Muscle layer of duodenum (tissue), 2 donors: ENCODE data around the gene LRP5.
A peak's percentile ranks its signal among the peaks of the same experiment; 100 is the strongest.
"Not testable (repeated sequence)": the region's sequence is repeated elsewhere in the genome, so short reads cannot be mapped to it uniquely, and the experiment has no call there.

Experiments
- H3K27ac ChIP-seq: one replicate; pipeline ENCODE4 v1.7.0; 2013; ENCODE audit warnings: mild to moderate bottlenecking, low read length
- H3K27me3 ChIP-seq: one replicate; pipeline ENCODE4 v1.7.0; 2013; ENCODE audit warnings: low read depth, mild to moderate bottlenecking, control low read depth, low read length
- H3K36me3 ChIP-seq, 2 donors: one replicate each; pipeline ENCODE4 v1.7.0; 2013; ENCODE audit warnings: low read length in 2 of 2, control low read depth in 1 of 2, mild to moderate bottlenecking in 1 of 2; ENCODE audit not compliant: insufficient read depth in 2 of 2, control insufficient read depth in 1 of 2
- H3K4me1 ChIP-seq, 2 donors: one replicate each; pipeline ENCODE4 v1.7.0; 2013; ENCODE audit warnings: low read length in 2 of 2, mild to moderate bottlenecking in 2 of 2, control low read depth in 1 of 2, moderate library complexity in 1 of 2; ENCODE audit not compliant: insufficient read depth in 2 of 2, control insufficient read depth in 1 of 2
- H3K4me3 ChIP-seq, 2 donors: one replicate each; pipeline ENCODE4 v1.7.0; 2013; ENCODE audit warnings: low read length in 2 of 2, low read depth in 1 of 2, mild to moderate bottlenecking in 1 of 2
- H3K9me3 ChIP-seq, 2 donors: one replicate each; pipeline ENCODE4 v1.7.0; 2013; ENCODE audit warnings: low read length in 2 of 2, control low read depth in 1 of 2, mild to moderate bottlenecking in 1 of 2; ENCODE audit not compliant: control insufficient read depth in 1 of 2
- donor health status: healthy.

Gene LRP5

GRCh38 chr11:68287419-68287818 is 25.0 kb upstream of the LRP5 start:
- Histone ChIP-seq H3K9me3 (peaks cover 0 to 4% of the 10 kb centered on the region in 2 donors), H3K4me3 (no peak overlapping the region), H3K27me3 (no peaks in the 10 kb centered on the region), H3K27ac (no peak overlapping the region), H3K36me3 (no peaks in the 10 kb centered on the region), H3K4me1 (no peaks in the 10 kb centered on the region)

GRCh38 chr11:68289456-68289855 is 22.9 kb upstream of the LRP5 start:
- Histone ChIP-seq H3K27me3 (no peaks in the 10 kb centered on the region), H3K27ac (no peak overlapping the region), H3K36me3 (no peaks in the 10 kb centered on the region), H3K4me3 (no peak overlapping the region), H3K4me1 (no peaks in the 10 kb centered on the region), H3K9me3 (peaks cover 0 to 4% of the 10 kb centered on the region in 2 donors)

GRCh38 chr11:68293708-68294107 is 18.7 kb upstream of the LRP5 start:
- no peaks in the 10 kb centered on the region for H3K27me3 ChIP-seq
- peaks cover 0 to 4% of the 10 kb centered on the region in 2 donors for H3K9me3 ChIP-seq
- H3K4me3 ChIP-seq: no peak overlapping the region
- no peaks in the 10 kb centered on the region for H3K4me1 ChIP-seq
- no peak overlapping the region for H3K27ac ChIP-seq
- no peaks in the 10 kb centered on the region for H3K36me3 ChIP-seq

GRCh38 chr11:68295271-68295670 is 17.1 kb upstream of the LRP5 start:
- Histone ChIP-seq H3K4me1 (no peaks in the 10 kb centered on the region), H3K4me3 (no peak overlapping the region), H3K9me3 (no peaks in the 10 kb centered on the region), H3K27me3 (no peaks in the 10 kb centered on the region), H3K27ac (no peak overlapping the region), H3K36me3 (no peaks in the 10 kb centered on the region)

GRCh38 chr11:68295940-68296339 is 16.5 kb upstream of the LRP5 start:
- H3K4me1 ChIP-seq: no peaks in the 10 kb centered on the region
- no peak overlapping the region for H3K27ac ChIP-seq
- H3K9me3 ChIP-seq: no peaks in the 10 kb centered on the region
- no peaks in the 10 kb centered on the region for H3K36me3 ChIP-seq
- H3K4me3 ChIP-seq: no peak overlapping the region
- no peaks in the 10 kb centered on the region for H3K27me3 ChIP-seq

GRCh38 chr11:68296344-68297051 is 15.9 kb upstream of the LRP5 start:
- H3K4me1 ChIP-seq: no peaks in the 10 kb centered on the region
- no peaks in the 10 kb centered on the region for H3K27me3 ChIP-seq
- no peaks in the 10 kb centered on the region for H3K36me3 ChIP-seq
- no peak overlapping the region for H3K27ac ChIP-seq
- H3K4me3 ChIP-seq: no peak overlapping the region
- no peaks in the 10 kb centered on the region for H3K9me3 ChIP-seq

- no peaks in the 10 kb centered on the region for H3K9me3 ChIP-seq
- no peak overlapping the region for H3K4me3 ChIP-seq
- H3K4me1 ChIP-seq: no peaks in the 10 kb centered on the region
- H3K27ac ChIP-seq: no peak overlapping the region
- no peaks in the 10 kb centered on the region for H3K27me3 ChIP-seq
- no peaks in the 10 kb centered on the region for H3K36me3 ChIP-seq
These were observed 15.4 kb upstream of the LRP5 start for GRCh38 chr11:68297052-68297378.

GRCh38 chr11:68297494-68297811 is 14.9 kb upstream of the LRP5 start:
- Histone ChIP-seq H3K36me3 (no peaks in the 10 kb centered on the region), H3K9me3 (no peaks in the 10 kb centered on the region), H3K4me1 (no peaks in the 10 kb centered on the region), H3K27ac (no peak overlapping the region), H3K4me3 (no peak overlapping the region), H3K27me3 (no peaks in the 10 kb centered on the region)

GRCh38 chr11:68297812-68298658 is 14.4 kb upstream of the LRP5 start:
- Histone ChIP-seq H3K27ac (peak overlapping the region; percentile 56), H3K4me1 (no peaks in the 10 kb centered on the region), H3K36me3 (no peaks in the 10 kb centered on the region), H3K9me3 (no peaks in the 10 kb centered on the region), H3K4me3 (no peak overlapping the region), H3K27me3 (no peaks in the 10 kb centered on the region)

- H3K27ac ChIP-seq: no peak overlapping the region
- no peaks in the 10 kb centered on the region for H3K9me3 ChIP-seq
- H3K4me1 ChIP-seq: no peaks in the 10 kb centered on the region
- H3K4me3 ChIP-seq: no peak overlapping the region
- no peaks in the 10 kb centered on the region for H3K36me3 ChIP-seq
- H3K27me3 ChIP-seq: no peaks in the 10 kb centered on the region
These were observed 13.5 kb upstream of the LRP5 start for GRCh38 chr11:68298659-68299516.

- H3K4me1 ChIP-seq, H3K27ac ChIP-seq: not testable (repeated sequence)
These were observed 12.9 kb upstream of the LRP5 start for GRCh38 chr11:68299517-68299879.

More at GRCh38 chr11:68299517-68299879, 12.9 kb upstream of the LRP5 start:
- not testable (repeated sequence) for H3K4me3 ChIP-seq, H3K36me3 ChIP-seq, H3K9me3 ChIP-seq, H3K27me3 ChIP-seq
